ENCODE data around the gene TOGARAM2.

Gene TOGARAM2

GRCh38 chr2:29016504-29016903, 35.4 kb downstream of the TOGARAM2 start:
- in situ Hi-C loops (cut with MboI; ENCODE audit: low sequenced_read_pairs) = no loop called here

- in situ Hi-C loops (cut with MboI; ENCODE audit: low sequenced_read_pairs) = no loop called here
These were observed 36.8 kb downstream of the TOGARAM2 start for GRCh38 chr2:29017716-29018435.

DNA sequence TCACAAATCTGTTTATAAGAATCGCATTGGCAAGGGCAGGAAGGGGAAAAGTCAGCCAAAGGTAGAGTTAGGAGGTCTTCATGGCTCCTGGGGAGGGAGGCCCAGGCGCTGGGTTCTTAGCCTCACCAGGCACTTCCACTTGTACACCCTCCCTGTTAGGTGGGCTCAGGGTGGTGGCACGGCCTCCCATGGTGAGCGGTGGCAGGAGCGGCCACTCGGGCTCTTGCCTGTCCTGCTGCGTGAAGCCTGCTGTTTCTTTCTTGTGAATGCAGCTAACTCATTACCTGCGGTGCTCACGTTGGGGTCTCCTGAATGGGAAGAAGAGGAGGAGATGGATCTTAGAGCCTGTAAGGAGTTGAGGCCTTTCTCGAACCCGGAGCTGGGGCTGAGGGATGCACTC, 40.8 kb downstream of the TOGARAM2 start:
- in situ Hi-C loops (cut with MboI; ENCODE audit: low sequenced_read_pairs) = no loop called here

DNA sequence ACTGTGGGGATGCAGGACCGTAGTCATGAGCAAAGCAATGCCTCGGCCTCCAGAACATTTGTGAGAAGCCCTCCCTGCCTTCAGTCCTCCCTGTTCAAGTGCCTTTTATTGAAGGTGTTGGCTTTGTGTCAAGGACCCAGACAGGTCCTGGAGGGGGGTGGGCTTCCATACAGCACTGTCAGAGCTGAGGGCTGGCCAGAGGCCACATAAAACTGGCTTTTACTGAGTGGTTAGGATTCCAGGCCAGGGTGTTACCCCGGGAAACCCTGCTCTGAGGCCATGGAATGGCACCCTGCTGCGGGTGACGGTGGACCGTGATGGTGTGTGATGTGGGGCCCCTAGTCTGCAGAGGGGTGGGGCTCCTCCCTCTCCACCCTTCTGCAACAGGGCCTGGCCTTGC, 41.6 kb downstream of the TOGARAM2 start:
- in situ Hi-C loops (cut with MboI; ENCODE audit: low sequenced_read_pairs) = no loop called here

- in situ Hi-C loops (cut with MboI; ENCODE audit: low sequenced_read_pairs) = no loop called here
These were observed 42.1 kb downstream of the TOGARAM2 start for GRCh38 chr2:29023188-29023587.

GRCh38 chr2:29024882-29025430, 43.9 kb downstream of the TOGARAM2 start:
- in situ Hi-C loops (cut with MboI; ENCODE audit: low sequenced_read_pairs) = no loop called here

GRCh38 chr2:29025711-29026110, 44.6 kb downstream of the TOGARAM2 start:
- in situ Hi-C loops (cut with MboI; ENCODE audit: low sequenced_read_pairs) = no loop called here

GRCh38 chr2:29031046-29031445, 49.9 kb downstream of the TOGARAM2 start:
- in situ Hi-C loops (cut with MboI; ENCODE audit: low sequenced_read_pairs) = no loop called here

GRCh38 chr2:29032189-29032588, 51.1 kb downstream of the TOGARAM2 start:
- in situ Hi-C loops (cut with MboI; ENCODE audit: low sequenced_read_pairs) = no loop called here

DNA sequence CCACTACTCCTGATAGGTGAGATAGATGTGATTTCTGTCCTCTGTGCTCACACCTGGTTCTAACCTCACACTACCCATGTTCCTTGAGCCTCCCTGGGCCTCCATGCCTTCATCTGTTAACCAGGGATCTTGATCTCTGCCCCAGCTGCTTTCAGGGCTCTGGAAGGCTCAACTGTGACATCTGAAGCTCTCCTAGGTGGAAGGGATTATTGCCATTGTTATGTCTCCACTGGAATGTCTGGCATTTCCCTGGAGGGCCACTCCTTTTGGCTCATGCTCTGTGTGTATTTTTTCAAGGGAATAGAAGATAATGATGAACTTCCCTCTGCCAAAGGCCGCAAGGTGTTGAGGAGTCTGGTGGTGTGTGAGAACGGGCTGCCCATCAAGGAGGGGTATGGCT, 52.1 kb downstream of the TOGARAM2 start:
- in situ Hi-C loops (cut with MboI; ENCODE audit: low sequenced_read_pairs) = no loop called here

GRCh38 chr2:29033656-29034055, 52.6 kb downstream of the TOGARAM2 start:
- in situ Hi-C loops (cut with MboI; ENCODE audit: low sequenced_read_pairs) = no loop called here

DNA sequence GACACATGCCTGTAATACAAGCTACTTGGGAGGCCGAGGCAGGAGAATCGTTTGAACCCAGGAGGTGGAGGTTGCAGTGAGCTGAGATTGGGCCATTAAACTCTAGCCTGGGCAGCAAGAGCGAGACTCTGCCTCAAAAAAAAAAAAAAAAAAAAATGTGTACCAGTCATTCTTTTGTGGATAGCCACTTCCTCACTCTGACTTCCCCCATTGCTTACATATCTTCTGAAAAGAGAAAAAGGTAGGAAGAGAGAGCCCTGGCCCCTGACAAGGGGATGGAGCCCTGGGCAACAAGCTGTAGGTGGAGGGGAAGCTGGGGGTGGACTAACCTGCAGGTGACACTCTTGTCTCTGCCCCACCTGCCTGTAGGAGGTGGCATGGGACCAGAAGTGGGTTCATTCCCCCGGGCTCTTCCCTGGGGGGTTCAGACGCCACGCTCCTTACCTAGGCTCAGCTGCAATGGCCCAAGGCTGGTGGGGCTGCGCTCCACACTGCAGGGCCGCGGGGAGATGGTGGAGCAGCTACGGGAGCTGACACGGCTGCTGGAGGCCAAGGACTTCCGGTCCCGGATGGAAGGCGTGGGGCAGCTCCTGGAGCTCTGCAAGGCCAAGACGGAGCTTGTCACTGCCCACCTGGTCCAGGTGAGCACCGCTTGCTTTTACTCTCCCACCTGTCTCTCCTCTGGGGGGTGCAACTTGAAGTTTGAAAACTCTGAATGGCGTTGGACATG, 54.1 kb downstream of the TOGARAM2 start:
- in situ Hi-C loops (cut with MboI; ENCODE audit: low sequenced_read_pairs) = no loop called here

GRCh38 chr2:29039718-29040480, 58.8 kb downstream of the TOGARAM2 start:
- in situ Hi-C loops (cut with MboI; ENCODE audit: low sequenced_read_pairs) = no loop called here

- in situ Hi-C loops (cut with MboI; ENCODE audit: low sequenced_read_pairs) = no loop called here
These were observed 59.5 kb downstream of the TOGARAM2 start for GRCh38 chr2:29040552-29040951.

DNA sequence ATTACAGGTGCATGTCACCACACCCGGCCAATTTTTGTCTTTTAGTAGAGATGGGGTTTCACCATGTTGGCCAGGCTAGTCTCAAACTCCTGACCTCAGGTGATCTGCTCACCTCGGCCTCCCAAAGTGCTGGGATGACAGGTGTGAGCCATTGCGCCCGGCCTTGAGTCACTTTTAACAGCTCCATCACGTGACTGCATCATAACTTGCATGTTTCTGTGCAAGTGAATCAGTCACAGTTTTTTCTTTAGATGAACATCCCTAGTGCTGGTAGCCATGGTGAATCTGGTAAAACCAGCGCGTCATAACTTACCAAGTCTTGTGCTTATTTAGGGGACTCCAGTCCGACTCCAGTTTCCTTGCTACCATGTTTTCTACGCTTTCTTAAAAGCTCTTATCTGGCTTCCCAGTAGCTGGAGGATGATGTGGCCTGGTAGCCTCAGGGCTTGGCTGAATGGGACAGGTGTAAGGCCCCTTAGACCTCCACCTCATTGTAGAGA, 60.1 kb downstream of the TOGARAM2 start:
- in situ Hi-C loops (cut with MboI; ENCODE audit: low sequenced_read_pairs) = no loop called here

DNA sequence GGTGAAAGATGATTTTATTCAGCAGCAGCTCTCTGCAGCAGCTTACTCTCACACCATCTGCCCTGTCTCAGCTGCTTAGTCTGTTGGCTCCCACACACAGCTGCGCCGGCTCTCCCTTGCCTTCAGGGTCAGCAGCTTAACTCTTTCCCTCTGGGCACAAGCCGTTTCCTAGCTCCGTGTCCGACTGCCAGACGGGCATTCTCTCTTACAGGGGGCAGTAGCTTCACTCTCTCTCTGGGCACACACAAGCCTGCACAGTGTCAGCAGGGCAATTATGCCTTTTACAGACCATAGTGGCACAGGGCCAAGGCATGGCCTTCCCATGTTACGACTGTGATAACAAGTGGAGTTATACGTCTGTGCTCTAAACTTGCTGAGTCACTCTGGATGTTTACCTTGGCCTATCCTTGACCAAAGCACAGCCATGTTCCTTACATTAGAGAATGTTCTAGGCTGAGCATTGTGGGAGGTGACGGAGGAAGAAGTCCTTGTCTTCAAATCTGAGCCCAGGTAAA, 61.5 kb downstream of the TOGARAM2 start:
- in situ Hi-C loops (cut with MboI; ENCODE audit: low sequenced_read_pairs) = no loop called here

GRCh38 chr2:29044459-29044858, 63.4 kb downstream of the TOGARAM2 start:
- in situ Hi-C loops (cut with MboI; ENCODE audit: low sequenced_read_pairs) = no loop called here

DNA sequence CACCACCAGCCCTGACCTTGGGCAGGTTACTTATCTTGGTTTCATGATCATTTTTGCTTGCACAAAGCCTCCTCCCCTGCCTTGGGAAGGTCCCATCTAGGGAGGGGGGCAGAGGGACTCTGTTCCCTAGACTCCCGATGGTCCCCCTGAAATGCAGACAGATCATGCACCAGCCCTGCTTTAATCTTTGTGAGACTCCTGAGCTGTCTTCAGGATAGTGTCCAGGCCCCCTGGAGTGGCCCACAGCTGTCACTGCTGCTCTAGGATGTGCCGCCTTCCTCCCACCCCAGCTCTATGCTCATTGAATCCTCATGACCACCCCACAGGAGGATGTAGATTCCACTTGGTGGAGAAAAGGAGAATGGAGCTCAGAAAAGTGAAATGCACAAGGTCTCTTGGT, 65.2 kb downstream of the TOGARAM2 start:
- in situ Hi-C loops (cut with MboI; ENCODE audit: low sequenced_read_pairs) = no loop called here

GRCh38 chr2:29047083-29047845, 66.2 kb downstream of the TOGARAM2 start:
- in situ Hi-C loops (cut with MboI; ENCODE audit: low sequenced_read_pairs) = no loop called here

DNA sequence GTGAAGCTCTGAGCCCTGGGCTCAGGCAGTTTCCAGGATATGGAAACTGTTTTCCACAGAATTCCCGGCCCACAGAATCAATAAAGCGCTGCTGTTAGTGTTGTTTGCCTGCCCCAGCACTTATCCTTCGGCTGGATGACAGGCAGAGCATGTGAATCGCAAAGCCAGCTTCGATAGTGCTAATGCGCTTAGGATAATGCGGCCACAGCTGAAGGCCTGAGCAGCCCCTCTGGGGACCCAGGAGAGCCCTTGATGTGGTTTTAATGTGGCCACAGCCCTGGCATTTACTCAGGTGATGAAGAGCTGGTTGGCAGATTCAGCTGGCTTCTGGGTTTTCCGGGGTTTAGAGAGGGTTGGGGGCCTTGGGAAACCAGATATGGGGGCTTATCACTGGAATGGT, 69.5 kb downstream of the TOGARAM2 start:
- in situ Hi-C loops (cut with MboI; ENCODE audit: low sequenced_read_pairs) = no loop called here
